GM18519 (cell line): Measurements from ENCODE around the gene TUBB4B.

ENCODE experiments used
- ATAC-seq: cut with Tn5 transposase; IDR thresholded peaks from one replicate; pipeline ENCODE4 v1.9.1; 2021; ENCODE audit warnings: mild to moderate bottlenecking, moderate library complexity; ENCODE audit not compliant: unreplicated experiment, low FRiP score

Gene TUBB4B

GRCh38 chr9:137280474-137281344 lies 39.6 kb downstream of the TUBB4B start:
- ATAC-seq, result no peak

DNA sequence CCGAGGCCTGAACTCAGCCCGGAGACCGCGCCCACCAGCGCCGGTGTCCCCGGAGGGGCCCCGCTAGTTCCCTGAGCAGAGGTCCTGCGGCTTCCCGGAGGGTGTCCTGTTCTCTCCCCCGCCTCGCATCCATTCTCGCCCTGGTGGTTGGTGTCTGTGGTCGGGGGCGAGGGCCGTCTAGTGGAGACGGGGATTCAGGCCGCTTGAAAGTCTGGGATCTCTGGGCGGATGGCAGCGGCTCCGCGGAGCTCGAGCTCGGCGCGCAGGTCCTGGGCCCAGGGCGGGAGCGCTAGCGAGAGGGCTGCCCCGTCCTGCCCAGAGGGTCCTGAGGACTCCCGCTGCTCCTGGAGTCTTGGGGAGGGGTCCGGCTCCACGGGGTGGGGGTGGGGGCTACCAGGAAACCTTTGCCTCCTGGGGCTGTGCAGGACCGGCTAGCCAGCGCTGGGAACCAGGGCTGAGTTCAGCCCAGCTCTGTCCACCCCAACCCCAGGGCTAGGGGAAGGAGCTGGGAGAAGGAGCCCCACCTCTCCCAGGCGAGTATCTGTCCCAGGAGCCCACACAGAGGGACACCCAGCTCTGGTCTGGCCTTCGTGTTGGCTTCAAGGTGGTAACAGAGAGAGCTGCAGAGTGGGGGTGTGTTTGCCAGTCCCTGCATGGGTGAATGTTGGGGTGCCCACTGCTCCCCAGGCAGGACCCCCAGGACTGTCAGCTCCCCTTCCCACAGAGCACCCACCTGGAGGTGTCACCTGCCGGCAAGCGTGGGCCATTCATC lies 40.4 kb downstream of the TUBB4B start:
- ATAC-seq, result no peak

- ATAC-seq, result no peak
Measured at GRCh38 chr9:137286975-137287383, 45.9 kb downstream of the TUBB4B start.

DNA sequence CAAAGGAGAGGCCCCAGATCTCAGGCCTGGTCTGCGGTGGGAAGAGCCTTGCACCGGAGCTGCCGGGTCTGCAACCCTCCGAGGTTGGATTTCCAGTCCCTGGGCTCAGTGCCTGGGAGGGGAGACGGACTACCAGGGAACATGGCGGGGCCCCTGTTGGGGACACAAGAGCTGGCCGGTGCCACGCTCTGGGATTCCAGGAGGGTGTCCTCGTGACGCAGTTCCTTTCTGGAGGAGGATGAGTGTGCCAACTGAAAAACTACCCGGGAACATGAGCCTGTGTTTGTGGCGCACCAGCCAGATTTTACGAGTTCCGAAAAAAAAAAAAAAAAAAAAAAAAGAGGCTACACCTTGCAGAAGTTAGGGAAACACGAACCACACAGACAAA lies 52.0 kb downstream of the TUBB4B start:
- ATAC-seq, result no peak
